ENCODE results near the gene MT1A.

DNA sequence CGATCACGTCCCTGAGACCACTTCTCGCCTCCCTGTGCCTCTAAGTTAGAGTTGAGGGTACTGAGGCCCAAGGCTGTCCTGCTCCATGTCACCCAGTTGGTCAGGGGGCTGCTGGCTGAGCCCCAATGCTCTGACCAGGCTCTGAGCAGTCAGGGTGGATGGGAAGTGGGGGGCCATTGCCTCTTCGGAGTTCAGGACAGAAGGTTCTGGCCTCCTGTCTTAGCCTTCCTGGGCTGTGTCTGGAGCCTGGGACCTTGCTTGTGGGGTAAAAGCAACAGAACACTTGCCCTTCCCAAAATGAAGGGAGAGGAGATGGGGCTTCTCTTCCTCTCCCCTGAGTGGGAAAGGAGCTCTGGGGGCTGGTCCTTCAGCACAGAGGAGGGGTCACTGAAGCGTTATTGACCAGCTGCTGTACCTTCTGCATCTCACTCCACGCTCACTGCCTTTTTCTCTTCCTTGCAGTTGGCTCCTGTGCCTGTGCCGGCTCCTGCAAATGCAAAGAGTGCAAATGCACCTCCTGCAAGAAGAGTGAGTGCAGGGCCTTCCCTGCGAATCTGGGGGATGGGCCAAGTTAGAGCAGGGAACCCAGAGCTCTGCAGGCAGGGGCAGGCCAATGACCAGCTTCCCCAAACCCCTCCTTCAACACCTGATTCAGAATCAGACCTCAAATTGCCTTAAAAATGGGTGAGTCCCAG lies 44.4 kb downstream of the MT1A start:
- TF ChIP-seq, protein P1, sequence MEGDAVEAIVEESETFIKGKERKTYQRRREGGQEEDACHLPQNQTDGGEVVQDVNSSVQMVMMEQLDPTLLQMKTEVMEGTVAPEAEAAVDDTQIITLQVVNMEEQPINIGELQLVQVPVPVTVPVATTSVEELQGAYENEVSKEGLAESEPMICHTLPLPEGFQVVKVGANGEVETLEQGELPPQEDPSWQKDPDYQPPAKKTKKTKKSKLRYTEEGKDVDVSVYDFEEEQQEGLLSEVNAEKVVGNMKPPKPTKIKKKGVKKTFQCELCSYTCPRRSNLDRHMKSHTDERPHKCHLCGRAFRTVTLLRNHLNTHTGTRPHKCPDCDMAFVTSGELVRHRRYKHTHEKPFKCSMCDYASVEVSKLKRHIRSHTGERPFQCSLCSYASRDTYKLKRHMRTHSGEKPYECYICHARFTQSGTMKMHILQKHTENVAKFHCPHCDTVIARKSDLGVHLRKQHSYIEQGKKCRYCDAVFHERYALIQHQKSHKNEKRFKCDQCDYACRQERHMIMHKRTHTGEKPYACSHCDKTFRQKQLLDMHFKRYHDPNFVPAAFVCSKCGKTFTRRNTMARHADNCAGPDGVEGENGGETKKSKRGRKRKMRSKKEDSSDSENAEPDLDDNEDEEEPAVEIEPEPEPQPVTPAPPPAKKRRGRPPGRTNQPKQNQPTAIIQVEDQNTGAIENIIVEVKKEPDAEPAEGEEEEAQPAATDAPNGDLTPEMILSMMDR (IDR thresholded peaks at IDR 0.05; ENCODE audit: poor library complexity, severe bottlenecking) = no peak
- TF ChIP-seq EZH2 (IDR thresholded peaks at IDR 0.05; ENCODE audit: borderline replicate concordance, insufficient read depth, low read length, poor library complexity, severe bottlenecking) (no peak), POLR2AphosphoS5 (IDR thresholded peaks at IDR 0.05) (no peak)
